ENCODE measurements around the gene FITM1.

Gene FITM1

DNA sequence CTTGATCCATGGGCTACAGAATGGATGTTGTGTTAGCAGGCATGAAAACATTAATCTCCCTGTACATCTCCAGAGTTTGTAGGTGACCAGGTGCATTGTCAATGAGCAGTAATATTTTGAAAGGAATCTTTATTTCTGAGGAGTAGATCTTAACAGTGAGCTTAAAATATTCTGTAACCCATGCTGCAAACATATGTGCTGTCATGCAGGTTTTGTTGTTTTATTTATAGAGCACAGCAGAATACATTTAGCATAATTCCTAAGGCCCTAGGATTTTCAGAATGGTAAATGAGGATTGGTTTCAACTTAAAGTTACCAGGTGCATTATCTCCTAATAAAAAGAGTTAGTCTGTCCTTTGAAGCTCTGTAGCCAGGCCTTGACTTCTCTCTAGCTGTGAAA is 3.5 kb upstream of the FITM1 start:
- Mint-ChIP-seq H3K36me3 (peaks cover 2% of the 10 kb centered on the region), H3K27me3 (no peaks in the 10 kb centered on the region), H3K4me3 (no peak overlapping the region), H3K27ac (no peak overlapping the region), H3K9me3 (no peaks in the 10 kb centered on the region), H3K4me1 (peaks cover 12% of the 10 kb centered on the region)

DNA sequence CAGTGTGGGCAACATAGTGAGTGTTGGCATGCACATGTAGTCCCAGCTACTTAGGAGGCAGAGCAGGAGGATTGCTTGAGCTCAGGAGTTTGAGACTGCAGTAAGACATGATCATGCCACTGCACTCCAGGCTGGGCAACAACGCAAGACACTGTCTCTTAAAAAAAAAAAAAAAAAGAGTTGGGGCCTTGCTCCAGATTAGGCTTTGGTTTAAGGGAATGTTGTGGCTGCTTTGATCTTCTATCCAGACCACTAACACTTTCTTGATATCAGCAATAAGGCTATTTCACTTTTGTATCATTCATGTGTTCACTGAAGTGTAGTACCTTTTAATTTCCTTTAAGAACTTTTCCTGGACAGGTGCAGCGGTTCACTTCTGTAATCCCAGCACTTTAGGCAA is 2.8 kb upstream of the FITM1 start:
- Mint-ChIP-seq H3K27me3 (no peaks in the 10 kb centered on the region), H3K4me3 (no peak overlapping the region), H3K9me3 (no peaks in the 10 kb centered on the region), H3K36me3 (peaks cover 2% of the 10 kb centered on the region), H3K27ac (no peak overlapping the region), H3K4me1 (peaks cover 19% of the 10 kb centered on the region)

DNA sequence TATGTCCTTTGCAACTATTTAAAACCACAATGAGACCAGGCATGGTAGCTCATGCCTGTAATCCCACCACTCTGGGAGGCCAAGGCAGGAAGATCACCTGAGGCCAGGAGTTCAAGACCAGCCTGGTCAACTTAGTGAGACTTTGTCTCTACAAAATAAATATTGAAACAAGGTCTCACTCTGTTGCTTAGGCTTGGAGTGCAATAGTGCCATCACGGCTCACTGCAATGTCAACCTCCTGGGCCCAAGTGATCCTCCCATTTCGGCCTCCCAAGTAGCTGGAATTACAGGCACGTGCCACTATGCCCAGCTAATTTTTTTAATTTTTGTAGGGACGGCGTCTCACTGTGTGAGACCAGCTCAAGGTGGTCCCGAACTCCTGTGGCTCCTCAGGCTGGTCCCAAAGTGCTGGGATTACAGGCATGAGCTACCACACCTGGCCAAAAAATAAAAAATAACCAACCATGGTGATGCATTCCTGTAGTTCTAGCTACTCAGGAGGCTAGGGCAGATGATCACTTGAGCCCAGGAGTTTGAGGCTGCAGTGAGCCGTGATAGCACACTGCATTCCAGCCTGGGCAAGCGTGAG is 955 bp upstream of the FITM1 start:
- Mint-ChIP-seq H3K4me3 (no peak overlapping the region), H3K27ac (no peak overlapping the region), H3K4me1 (peaks cover 25% of the 10 kb centered on the region), H3K9me3 (no peaks in the 10 kb centered on the region), H3K27me3 (no peaks in the 10 kb centered on the region), H3K36me3 (peaks cover 2% of the 10 kb centered on the region)

DNA sequence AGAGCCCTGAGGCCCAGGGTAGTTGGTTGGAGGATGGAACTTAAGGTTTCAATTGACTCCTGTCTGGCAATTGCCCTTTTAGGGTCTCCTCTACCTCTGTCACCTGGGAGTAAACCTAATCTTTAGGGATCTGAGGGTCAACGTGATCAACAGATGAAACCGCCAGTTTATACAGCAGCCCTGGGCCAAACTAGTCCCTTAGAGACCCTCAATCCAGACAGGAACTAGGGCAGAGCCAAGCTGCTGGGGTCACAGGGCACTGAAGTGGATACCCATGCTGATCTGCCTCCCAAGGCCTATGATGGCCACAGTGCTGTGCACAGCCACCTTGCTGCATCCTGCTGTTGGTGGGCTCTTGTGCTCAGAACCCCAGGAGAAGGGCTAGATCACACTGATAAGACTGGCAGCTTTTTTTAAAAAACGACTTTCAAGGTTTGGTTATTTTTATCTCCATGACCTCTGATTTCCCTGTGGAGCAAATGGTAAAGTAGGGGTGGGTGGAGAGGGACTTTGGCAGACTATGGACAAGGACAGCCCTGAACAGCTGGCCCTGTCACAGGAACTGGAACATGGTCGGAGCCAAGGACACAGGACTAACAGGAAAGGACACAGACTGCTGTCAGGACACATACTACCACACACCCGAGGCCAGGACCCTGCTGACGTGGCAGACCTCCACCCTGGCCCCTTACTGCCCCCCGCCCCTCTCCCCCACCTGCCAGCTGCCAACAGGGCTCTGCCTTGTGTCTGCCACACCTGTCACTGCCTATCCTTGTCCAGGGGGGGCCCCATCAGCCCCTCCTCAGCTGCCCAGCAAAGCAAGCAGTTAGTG is 474 bp downstream of the FITM1 start:
- H3K9me3 Mint-ChIP-seq = no peaks in the 10 kb centered on the region
- H3K36me3 Mint-ChIP-seq = no peaks in the 10 kb centered on the region
- H3K4me1 Mint-ChIP-seq = peaks cover 34% of the 10 kb centered on the region
- H3K4me3 Mint-ChIP-seq = no peak overlapping the region
- H3K27ac Mint-ChIP-seq = peak overlapping the region; percentile 66
- no peaks in the 10 kb centered on the region for H3K27me3 Mint-ChIP-seq

DNA sequence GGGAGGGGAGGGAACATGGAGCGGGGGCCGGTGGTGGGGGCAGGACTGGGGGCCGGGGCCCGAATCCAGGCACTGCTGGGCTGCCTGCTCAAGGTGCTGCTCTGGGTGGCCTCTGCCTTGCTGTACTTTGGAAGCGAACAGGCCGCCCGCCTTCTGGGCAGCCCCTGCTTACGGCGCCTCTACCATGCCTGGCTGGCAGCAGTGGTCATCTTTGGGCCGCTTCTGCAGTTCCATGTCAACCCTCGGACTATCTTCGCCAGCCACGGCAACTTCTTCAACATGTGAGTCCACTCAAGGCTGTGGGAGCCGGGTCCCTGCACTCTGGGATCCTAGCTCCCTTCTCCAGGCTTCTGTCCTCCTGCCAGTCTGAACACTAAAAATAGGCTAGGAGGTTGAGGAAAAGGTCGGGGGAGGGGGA is 1.1 kb downstream of the FITM1 start:
- Mint-ChIP-seq H3K4me3 (no peak overlapping the region), H3K4me1 (peaks cover 34% of the 10 kb centered on the region), H3K36me3 (no peaks in the 10 kb centered on the region), H3K27ac (peak overlapping the region; percentile 98), H3K27me3 (no peaks in the 10 kb centered on the region), H3K9me3 (no peaks in the 10 kb centered on the region)

DNA sequence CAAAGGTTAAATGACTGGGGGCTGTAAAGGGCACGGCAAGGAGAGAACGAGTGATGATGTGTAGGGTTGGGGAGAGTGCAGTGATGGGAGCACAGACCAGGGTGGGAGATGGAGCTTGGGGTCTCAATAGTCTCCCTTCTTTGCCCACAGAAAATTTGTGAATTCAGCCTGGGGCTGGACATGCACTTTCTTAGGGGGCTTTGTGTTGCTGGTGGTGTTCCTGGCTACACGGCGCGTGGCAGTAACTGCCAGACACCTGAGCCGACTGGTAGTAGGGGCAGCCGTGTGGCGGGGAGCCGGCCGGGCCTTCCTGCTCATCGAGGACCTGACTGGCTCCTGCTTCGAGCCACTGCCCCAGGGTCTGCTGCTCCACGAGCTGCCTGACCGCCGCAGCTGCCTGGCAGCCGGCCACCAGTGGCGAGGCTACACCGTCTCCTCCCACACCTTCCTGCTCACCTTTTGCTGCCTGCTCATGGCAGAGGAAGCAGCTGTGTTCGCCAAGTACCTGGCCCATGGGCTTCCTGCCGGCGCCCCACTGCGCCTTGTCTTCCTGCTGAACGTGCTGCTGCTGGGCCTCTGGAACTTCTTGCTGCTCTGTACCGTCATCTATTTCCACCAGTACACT is 1.7 kb downstream of the FITM1 start:
- Mint-ChIP-seq H3K36me3 (peaks cover 5% of the 10 kb centered on the region), H3K4me3 (peak overlapping the region; percentile 71), H3K4me1 (peaks cover 39% of the 10 kb centered on the region), H3K27me3 (no peaks in the 10 kb centered on the region), H3K9me3 (no peaks in the 10 kb centered on the region), H3K27ac (peak overlapping the region; percentile 98)

DNA sequence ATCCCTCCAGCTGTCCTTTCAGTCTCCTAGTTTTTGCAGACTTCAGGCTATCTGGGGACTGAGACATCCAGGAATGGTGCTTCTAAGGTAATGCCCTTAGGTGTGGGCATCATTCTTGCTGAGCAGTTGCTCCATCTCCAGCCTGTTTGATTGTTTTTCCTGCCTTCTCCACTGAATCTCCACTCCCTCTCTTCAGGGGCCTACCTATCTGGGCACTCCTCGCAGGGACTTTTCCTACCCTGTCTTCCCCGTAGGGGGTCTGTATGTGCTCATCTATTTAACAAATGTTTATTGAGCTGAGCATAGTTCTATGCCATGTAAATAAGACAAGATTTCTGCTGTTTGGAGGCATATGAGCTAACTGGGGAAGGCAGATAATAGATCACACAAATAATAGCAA is 2.5 kb downstream of the FITM1 start:
- H3K4me3 Mint-ChIP-seq = peak overlapping the region; percentile 71
- peaks cover 5% of the 10 kb centered on the region for H3K36me3 Mint-ChIP-seq
- H3K27me3 Mint-ChIP-seq = no peaks in the 10 kb centered on the region
- peaks cover 45% of the 10 kb centered on the region for H3K4me1 Mint-ChIP-seq
- peak overlapping the region; percentile 98 for H3K27ac Mint-ChIP-seq
- H3K9me3 Mint-ChIP-seq = no peaks in the 10 kb centered on the region

DNA sequence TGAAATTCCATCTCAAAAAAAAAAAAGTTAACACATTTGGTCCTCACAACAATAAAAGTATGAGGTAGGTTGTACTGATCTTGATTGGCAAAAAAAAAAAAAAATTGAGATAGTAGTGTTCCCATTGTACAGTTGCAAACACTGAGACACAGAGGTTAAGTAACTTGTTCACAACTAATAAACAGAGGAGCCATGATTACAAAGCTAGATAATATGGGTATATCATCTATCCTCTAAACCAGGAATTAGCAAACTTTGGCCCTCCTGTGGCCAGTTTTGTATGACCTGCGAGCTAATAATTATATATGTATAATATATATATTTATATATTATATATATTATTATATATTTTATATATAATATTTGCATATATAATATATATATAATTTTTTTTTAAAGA is 3.3 kb downstream of the FITM1 start:
- Mint-ChIP-seq H3K4me3 (no peak overlapping the region), H3K27me3 (no peaks in the 10 kb centered on the region), H3K9me3 (no peaks in the 10 kb centered on the region), H3K4me1 (peaks cover 53% of the 10 kb centered on the region), H3K36me3 (peaks cover 9% of the 10 kb centered on the region), H3K27ac (peak overlapping the region; percentile 6)

DNA sequence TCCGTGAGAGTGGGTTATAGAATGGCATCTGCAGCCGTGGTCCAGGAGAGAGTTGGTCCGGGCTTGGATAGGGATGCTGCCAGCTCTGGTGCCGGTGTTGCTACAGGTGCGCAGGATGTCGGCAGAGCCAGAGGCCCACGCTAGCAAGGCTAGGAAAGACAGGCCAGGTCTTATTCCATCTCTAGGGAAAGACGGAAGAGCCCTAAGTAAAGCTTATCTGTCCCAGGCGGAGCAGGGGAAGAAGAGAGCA is 5.0 kb downstream of the FITM1 start:
- Mint-ChIP-seq H3K27ac (peak overlapping the region; percentile 96), H3K4me3 (peak overlapping the region; percentile 93), H3K4me1 (peaks cover 65% of the 10 kb centered on the region), H3K9me3 (no peaks in the 10 kb centered on the region), H3K27me3 (no peaks in the 10 kb centered on the region), H3K36me3 (peaks cover 17% of the 10 kb centered on the region)

DNA sequence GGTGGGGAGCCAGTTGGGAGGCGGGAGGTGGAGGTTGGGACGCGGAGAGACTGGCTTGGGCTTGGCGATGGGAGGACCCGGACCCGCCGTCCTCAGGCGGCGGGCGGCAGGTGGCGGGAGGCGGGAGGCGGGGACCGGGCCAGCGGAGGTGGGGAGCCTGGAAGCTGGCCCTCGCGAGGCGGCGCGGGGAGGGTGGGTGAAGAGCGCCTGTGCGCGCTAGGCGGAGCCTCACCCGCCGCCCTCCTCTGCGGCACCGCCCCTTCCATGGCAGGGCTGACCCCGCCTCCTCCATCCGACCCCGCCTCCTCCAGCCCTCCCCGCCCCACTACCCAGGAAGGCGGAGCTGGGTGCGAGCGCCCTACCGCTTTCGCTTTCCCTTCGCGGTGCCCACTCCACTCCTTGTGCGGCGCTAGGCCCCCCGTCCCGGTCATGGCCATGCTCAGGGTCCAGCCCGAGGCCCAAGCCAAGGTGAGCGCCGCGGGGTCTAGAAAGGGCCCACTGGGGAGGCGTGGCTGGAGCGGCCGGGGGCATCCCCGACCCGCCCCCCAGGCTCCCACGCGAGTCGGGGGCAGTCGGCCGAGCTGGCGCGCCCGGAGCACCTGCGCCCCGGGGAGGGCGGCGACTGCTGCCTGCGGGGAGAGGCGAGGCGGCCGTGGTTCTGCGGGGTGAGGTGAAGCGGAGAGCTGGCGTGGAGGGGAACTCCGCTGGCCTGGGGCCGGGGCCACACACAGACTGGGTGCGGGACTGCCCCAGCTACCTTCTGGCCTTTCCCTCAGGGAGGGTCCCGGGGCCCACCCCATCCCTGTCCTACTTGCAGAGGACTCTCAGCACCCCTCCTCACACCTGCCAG is 5.6 kb downstream of the FITM1 start, which contains the start of gene PSME1:
TSS of gene PSME1 (plus strand) at position 361 of the 850 bp plus-strand sequence. CDS start at position 430, 69 bp downstream.
- Mint-ChIP-seq H3K9me3 (no peaks in the 10 kb centered on the region), H3K4me1 (peaks cover 64% of the 10 kb centered on the region), H3K4me3 (peak within 1 kb of the TSS; percentile 93), H3K36me3 (peaks cover 17% of the 10 kb centered on the region), H3K27ac (peak within 1 kb of the TSS; percentile 96), H3K27me3 (no peaks in the 10 kb centered on the region)

DNA sequence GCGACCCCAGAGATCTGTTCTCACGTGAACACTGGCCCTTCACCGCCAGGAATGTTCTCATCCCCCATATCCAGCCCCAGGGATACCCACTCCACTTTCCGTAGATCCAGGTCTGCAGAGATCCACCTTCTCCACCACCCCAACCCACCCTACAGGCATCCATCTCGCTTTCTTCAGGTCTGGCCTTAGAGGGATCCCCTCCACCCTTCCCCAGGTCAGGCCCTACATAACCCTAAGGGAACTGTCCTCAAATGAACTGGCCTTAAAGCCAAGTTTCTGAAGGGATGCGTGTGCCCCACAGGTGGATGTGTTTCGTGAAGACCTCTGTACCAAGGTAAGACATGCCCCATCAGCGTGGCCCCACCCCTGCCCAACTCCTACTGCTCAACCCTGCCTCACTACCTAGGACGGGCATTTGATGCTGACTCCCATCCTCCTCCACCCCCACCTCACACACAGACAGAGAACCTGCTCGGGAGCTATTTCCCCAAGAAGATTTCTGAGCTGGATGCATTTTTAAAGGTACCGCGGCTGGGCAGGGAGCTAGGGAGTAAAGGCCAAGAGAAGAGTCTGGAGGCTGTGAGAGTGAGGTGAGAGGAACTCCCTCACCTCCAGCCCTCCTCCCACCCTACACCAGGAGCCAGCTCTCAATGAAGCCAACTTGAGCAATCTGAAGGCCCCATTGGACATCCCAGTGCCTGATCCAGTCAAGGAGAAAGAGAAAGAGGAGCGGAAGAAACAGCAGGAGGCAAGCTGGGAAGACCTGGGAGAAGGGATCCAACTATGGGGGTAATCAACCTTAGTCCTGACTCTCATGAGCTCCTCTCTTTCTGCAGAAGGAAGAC is 6.4 kb downstream of the FITM1 start:
- Mint-ChIP-seq H3K4me1 (peaks cover 63% of the 10 kb centered on the region), H3K27ac (peak overlapping the region; percentile 90), H3K4me3 (peak overlapping the region; percentile 93), H3K9me3 (no peaks in the 10 kb centered on the region), H3K27me3 (no peaks in the 10 kb centered on the region), H3K36me3 (peaks cover 17% of the 10 kb centered on the region)

DNA sequence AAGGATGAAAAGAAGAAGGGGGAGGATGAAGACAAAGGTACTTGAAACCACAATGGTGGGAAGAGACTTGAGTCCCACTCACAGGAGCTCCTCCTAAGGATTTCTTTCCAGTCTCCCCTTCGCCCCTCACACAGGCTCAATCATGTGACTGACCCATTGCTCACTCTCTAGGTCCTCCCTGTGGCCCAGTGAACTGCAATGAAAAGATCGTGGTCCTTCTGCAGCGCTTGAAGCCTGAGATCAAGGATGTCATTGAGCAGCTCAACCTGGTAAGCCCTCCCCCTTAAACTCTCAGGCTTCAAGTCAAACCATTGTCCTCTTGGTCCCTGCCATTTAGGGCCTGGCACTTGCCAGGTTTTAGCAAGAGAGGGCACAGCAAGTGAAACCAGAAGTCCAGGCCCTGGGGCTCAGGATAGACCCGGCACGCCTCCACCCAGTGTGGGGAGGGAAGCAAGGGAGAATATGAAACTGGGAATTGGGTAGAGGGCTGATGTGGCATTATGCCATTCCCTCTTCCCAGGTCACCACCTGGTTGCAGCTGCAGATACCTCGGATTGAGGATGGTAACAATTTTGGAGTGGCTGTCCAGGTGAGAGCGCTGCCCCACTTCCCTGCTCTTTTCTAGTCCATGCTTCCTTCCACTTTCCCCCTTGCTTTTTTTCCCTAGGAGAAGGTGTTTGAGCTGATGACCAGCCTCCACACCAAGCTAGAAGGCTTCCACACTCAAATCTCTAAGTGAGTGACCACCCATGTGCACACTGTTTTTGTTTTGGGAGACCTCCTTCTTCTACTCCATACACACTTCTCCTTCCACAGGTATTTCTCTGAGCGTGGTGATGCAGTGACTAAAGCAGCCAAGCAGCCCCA is 7.3 kb downstream of the FITM1 start:
- peak overlapping the region; percentile 93 for H3K4me3 Mint-ChIP-seq
- peaks cover 17% of the 10 kb centered on the region for H3K36me3 Mint-ChIP-seq
- H3K9me3 Mint-ChIP-seq = no peaks in the 10 kb centered on the region
- H3K4me1 Mint-ChIP-seq = peaks cover 60% of the 10 kb centered on the region
- H3K27me3 Mint-ChIP-seq = no peaks in the 10 kb centered on the region
- peak overlapping the region; percentile 90 for H3K27ac Mint-ChIP-seq

DNA sequence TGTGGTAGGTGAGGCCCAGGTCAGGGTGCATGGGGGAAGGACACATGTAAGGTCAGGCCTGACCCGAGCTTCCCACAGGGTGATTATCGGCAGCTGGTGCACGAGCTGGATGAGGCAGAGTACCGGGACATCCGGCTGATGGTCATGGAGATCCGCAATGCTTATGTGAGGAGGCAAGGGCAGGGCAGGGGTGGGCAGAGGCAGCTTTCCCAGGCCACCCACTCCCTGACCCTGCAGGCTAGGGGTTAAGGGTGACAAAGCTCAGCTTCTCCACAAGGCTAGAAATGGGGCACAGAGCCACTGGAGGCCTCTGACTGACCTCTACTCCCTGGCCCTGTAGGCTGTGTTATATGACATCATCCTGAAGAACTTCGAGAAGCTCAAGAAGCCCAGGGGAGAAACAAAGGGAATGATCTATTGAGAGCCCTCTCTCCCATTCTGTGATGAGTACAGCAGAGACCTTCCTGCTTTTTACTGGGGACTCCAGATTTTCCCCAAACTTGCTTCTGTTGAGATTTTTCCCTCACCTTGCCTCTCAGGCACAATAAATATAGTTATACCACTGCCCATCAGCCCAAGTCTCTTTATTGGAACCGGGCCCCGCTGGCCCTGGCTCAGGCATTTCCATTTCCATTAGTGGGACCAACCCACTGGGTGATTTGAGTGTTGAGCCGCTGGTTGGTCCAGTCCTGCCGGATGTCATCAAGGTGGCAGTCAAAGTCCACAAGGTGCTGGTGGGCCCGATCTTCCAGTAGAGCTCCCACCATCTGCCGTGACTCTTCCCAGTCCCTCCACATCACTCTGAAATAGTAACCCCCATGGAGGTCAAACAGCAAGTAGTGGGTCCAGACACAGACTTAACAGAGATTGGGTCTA is 8.2 kb downstream of the FITM1 start:
- H3K27ac Mint-ChIP-seq = peak overlapping the region; percentile 18
- peak overlapping the region; percentile 93 for H3K4me3 Mint-ChIP-seq
- no peaks in the 10 kb centered on the region for H3K9me3 Mint-ChIP-seq
- peaks cover 17% of the 10 kb centered on the region for H3K36me3 Mint-ChIP-seq
- peaks cover 64% of the 10 kb centered on the region for H3K4me1 Mint-ChIP-seq
- no peaks in the 10 kb centered on the region for H3K27me3 Mint-ChIP-seq

All from activated naive CD4-positive, alpha-beta T cell treated with anti-CD3 and anti-CD28 coated beads, Interleukin-2, amount 50 U/mL, for 24 hours (primary cell).